Lower leg skin (tissue), 4 donors: ENCODE measurements around the gene TULP4. TPM values are rescaled to one million over a fixed set of nuclear protein-coding genes. Genes with fewer than 3 reads are reported as not detected.
"Not testable (repeated sequence)": the region's sequence is repeated elsewhere in the genome, so short reads cannot be mapped to it uniquely, and the experiment has no call there.

Experiments
- DNase-seq, 2 donors: peaks; one replicate each; pipeline ENCODE4 v3.0.0-alpha.2; 2019; ENCODE audit warnings: low spot score in 2 of 2
- H3K4me3 ChIP-seq: fragments of 200-600 bp; sonication (generic); 2 replicates; pipeline ENCODE4 v1.5.1; 2017; ENCODE audit warnings: mild to moderate bottlenecking, low read depth; ENCODE audit not compliant: poor library complexity, severe bottlenecking
- CTCF ChIP-seq, 3 donors: fragments of 450-650 bp; IDR thresholded peaks; one replicate each; pipeline ENCODE4 v1.5.1; 2016; ENCODE audit warnings: antibody characterized with exemption in 3 of 3, mild to moderate bottlenecking in 3 of 3, moderate library complexity in 2 of 3
- POLR2A ChIP-seq, 2 donors: fragments of 450-650 bp; IDR thresholded peaks; one replicate each; pipeline ENCODE4 v1.6.1; 2016 to 2017; ENCODE audit warnings: antibody characterized with exemption in 2 of 2, mild to moderate bottlenecking in 1 of 2, moderate library complexity in 1 of 2
- WGBS, 2 donors: methylation state at CpG; one replicate each; pipeline ENCODE4 v1.1.5; 2018; 5-methylcytosine and 5-hydroxymethylcytosine counted together
- intact Hi-C: fragments of 100-400 bp; cut with DNase I; formaldehyde crosslinking; loops from one replicate; pipeline ENCODE4 v1.15.0; 2023; ENCODE audit warnings: low total_unique reads
- total RNA-seq, 4 donors: library from RNA; depleted of rRNA; stranded (reverse); fragments of >200 nt; gene quantifications; one replicate each; pipeline ENCODE4 v1.1.0, GENCODE V29; 2016

The TULP4 gene
- total RNA-seq, 4 donors from 2014 or later, result 141 to 198 (median 148) TPM

- H3K4me3 ChIP-seq, result no peak overlapping the region
- peak in 1 of 2 donors; percentile 21 for DNase-seq
- WGBS, 2 donors, result 60 to 62% methylated on average over 15 of the region's 15 CpGs
- intact Hi-C loops, result no loop called here
- TF ChIP-seq CTCF (IDR thresholded peaks at IDR 0.05), result no peak
- TF ChIP-seq POLR2A (IDR thresholded peaks at IDR 0.05), result no peak
Observed at GRCh38 chr6:158475344-158476302, 163.4 kb downstream of the TULP4 start.

GRCh38 chr6:158476389-158476788, 164.1 kb downstream of the TULP4 start:
- no peak for TF ChIP-seq POLR2A (IDR thresholded peaks at IDR 0.05)
- TF ChIP-seq CTCF (IDR thresholded peaks at IDR 0.05), result no peak
- intact Hi-C loops, result no loop called here
- no peak for DNase-seq
- no peak overlapping the region for H3K4me3 ChIP-seq
- 95 to 97% methylated on average over 12 of the region's 12 CpGs for WGBS, 2 donors

- 95 to 97% methylated on average over 4 of the region's 4 CpGs for WGBS, 2 donors
- DNase-seq, intact Hi-C loops, H3K4me3 ChIP-seq: not testable (repeated sequence)
Observed at GRCh38 chr6:158477722-158478121, 165.5 kb downstream of the TULP4 start.

GRCh38 chr6:158480989-158481388, 168.7 kb downstream of the TULP4 start:
- TF ChIP-seq CTCF (IDR thresholded peaks at IDR 0.05) (no peak), POLR2A (IDR thresholded peaks at IDR 0.05) (no peak)
- H3K4me3 ChIP-seq, result no peak overlapping the region
- no peak for DNase-seq
- WGBS, 2 donors, result 93 to 98% methylated on average over 20 of the region's 20 CpGs
- intact Hi-C loops, result no loop called here

GRCh38 chr6:158481690-158482473, 169.6 kb downstream of the TULP4 start:
- 82 to 89% methylated on average over 12 of the region's 12 CpGs for WGBS, 2 donors
- DNase-seq, result no peak
- intact Hi-C loops, result no loop called here
- H3K4me3 ChIP-seq, result no peak overlapping the region
- TF ChIP-seq POLR2A (IDR thresholded peaks at IDR 0.05) (no peak), CTCF (IDR thresholded peaks at IDR 0.05) (no peak)

GRCh38 chr6:158485431-158485830, 173.2 kb downstream of the TULP4 start:
- intact Hi-C loops, result no loop called here
- no peak overlapping the region for H3K4me3 ChIP-seq
- WGBS, 2 donors, result 100% methylated on average over 2 of the region's 2 CpGs
- DNase-seq, result no peak
- TF ChIP-seq CTCF (IDR thresholded peaks at IDR 0.05) (no peak), POLR2A (IDR thresholded peaks at IDR 0.05) (no peak)
